Caki2 (cell line): ENCODE results near the gene KCNN3. TPM values are rescaled to one million over a fixed set of nuclear protein-coding genes. Genes with fewer than 3 reads are reported as not detected.

Experiments
- DNase-seq: peaks from one replicate; pipeline ENCODE4 v3.0.0-alpha.2; 2015; ENCODE audit warnings: low read depth
- in situ Hi-C: cut with HindIII; loops from 2 replicates; pipeline ENCODE4 v1.10.0; 2016; ENCODE audit warnings: low sequenced_read_pairs, low pct_unique_long_range_greater_than_20kb, mixed read lengths
- total RNA-seq: library from RNA; depleted of rRNA; stranded (reverse); fragments of >200 nt; shearing (Covaris generic); gene quantifications from 2 replicates; pipeline ENCODE4 v1.2.3, GENCODE V29; 2014; ENCODE audit warnings: low replicate concordance

The KCNN3 gene
- total RNA-seq, 1 experiment from 2014 or later, result not detected

DNA sequence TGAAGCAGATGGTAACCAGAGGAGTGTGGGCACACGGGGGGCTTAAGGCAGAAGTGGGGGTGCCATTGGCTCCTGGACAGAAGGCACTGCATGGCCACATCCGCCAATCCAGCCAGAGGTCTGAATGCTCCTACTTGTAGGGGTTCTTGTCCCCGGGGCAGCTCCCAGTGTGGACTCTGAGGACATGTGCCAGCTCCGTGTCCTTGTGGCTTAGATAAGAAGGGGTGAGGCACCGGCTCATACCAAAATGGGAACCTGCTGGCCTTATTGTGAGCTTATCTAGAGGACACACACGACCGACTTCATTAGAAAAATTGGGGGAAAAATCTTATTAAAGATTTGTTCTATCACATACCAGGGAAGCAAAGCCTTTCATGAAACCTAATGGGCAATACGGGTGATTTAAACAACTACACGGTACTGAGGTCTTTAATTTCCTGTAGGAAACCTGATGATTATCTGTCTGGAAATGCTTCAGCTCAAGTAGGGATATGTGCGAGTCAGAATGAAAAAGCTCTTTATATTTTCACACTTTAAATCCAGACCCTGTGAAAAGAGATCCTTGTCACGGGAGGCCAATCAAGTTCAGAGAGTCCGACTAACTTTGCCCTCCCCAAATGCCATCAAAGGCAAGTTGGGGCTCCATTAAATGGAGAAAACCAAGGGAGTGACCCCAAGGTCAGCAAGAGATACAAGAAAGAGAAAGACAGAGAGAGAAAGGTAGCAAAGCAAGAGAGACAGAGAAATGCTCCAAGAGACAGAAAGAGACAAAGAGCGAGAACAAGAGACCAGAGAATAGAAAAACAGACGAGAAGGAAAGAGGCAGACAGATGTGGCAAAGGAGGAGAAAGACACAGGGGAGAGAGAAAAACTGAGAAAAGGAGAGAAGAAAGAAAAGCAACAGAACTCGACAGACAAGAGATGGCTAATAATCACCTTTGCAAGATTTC, 14.1 kb upstream of the KCNN3 start:
- in situ Hi-C loops, result no loop called here
- no peak for DNase-seq

DNA sequence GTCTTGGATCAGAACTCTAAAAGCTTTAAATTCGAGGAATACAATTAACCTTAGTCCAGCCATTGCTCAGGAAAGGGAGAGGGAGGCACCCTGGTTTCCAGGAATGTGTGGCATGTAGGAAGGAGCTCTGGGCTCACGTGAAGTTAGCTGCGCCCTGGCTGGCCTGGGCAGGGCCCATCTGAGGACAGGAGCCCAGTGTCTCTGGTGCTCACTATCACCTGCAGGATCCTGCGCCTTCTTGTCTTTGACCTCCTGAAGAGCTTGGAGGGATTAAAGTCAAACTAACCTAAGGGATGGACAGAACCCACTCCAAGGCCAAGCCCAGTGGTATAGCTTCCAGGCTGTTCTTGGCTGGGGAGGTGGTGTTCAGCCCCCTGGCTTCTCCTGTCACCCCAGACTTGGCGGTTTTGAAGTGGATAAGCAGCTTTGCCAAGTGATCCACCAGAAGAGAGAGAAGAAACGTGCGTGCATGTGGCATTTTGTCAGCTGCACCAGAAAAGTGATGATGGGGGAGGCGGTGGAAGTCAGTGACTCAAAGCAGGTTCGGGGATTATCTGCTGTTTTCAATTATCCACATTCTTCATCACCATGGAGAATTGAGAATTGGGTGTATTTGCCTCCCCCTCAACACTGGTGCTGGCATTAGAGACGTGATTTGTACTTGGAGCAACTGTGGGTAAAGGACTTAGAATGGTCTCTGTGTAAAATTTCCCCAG, 11.9 kb upstream of the KCNN3 start:
- in situ Hi-C loops, result no loop called here

DNA sequence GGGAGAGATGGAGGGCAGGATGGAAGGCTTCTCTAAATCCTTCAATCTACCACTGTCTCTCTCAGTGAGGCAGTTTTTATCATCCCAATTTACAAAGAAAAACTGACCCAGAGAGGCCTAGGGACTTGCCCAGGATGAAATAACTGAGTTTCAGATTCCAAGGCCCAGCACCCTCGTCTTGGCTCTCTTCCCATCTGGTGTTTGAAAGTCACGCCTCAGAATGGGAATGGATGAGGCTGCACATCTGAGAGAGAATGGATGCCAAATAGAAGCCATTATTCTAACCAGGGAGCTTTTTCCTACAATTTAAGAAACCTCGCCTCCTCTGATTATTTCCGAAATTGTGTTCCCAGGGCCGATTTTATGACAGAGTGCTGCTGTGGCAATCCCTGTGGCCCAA, 10.6 kb upstream of the KCNN3 start:
- in situ Hi-C loops, result no loop called here
- no peak for DNase-seq

More for the DNA sequence above, 11.9 kb upstream of the KCNN3 start:
- DNase-seq, result no peak

DNA sequence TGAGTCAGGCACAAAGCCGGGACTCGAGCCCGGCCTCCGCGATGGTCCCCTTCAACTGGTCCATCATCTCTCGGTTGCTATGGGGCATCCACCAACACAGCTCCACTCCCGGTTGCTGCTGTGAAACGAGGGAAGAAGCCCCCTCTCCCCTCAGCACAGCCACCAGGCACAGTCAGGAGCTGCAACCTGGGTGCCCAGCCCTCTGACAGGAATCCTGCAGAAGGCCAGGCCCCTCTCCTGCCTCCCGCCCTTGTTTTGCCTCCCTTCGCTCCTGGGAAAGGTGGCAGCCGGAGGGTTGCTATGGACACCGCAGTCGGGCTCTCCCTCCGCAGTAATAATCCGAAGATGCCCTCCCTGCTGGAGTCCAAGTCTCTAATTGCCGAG, 8.9 kb upstream of the KCNN3 start:
- DNase-seq, result no peak
- in situ Hi-C loops, result no loop called here

DNA sequence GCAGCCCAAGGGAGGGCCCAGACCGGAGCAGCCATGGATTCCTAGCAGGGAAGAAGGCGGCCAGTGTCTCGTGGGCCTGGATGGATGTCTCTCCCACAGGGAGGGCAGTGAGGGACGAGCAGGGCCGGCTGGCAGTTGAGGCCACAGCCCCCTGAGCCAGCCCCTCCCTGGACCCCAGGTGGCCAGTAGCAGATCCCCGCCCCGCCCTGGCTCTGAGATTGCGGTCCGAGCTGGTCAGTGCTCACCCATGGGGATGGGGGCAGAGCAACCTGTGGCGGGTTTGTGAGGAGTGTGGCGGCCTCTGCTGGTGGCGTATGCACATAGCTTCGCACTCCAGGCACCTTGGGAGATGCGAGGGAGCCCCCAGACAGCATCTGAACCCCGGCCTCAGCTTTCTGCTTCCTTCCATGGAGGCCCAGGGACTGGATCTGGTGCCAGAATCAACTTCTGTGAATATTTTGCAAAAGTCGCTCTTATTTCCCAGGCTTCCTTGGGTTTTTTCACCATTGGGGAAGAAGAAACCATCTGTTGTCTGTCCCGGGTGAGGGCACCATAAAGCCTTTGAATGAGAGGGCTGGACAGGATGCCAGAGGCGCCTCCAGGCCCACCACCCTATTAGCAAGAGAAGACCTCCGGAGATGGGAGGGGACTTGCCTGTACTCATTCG, 8.4 kb upstream of the KCNN3 start:
- DNase-seq, result peak; percentile 58

DNA sequence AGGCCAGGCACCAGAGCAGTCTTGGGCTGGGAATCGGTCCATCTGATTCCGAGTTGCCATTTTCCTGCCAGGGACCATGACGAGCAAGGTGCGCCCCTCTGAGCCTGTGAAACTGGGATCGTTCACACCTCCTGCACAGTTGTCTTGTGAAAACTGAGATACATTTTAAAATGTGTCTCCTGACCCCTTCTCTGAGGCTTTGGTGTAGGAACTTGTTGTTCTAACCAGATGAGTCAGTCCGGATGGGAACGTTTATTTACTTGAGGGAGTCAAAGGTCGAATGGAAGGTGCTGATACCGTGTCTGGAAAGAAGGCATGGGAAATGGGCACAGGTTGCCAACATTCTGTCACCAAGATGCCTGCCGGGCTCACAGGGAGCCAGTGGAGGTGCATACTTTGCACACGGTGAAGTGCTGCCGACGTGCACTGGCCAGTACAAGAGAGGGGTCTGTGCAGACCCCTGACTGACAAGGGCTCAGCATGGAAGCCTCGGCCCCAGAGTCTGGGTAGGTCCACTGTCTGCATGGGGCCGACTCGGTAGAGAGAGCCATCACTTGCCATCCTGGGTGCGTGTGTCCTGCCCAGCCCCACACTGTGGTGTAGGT, 7.4 kb upstream of the KCNN3 start:
- in situ Hi-C loops, result no loop called here
- DNase-seq, result peak; percentile 59

More for the DNA sequence above, 8.4 kb upstream of the KCNN3 start:
- in situ Hi-C loops, result no loop called here

DNA sequence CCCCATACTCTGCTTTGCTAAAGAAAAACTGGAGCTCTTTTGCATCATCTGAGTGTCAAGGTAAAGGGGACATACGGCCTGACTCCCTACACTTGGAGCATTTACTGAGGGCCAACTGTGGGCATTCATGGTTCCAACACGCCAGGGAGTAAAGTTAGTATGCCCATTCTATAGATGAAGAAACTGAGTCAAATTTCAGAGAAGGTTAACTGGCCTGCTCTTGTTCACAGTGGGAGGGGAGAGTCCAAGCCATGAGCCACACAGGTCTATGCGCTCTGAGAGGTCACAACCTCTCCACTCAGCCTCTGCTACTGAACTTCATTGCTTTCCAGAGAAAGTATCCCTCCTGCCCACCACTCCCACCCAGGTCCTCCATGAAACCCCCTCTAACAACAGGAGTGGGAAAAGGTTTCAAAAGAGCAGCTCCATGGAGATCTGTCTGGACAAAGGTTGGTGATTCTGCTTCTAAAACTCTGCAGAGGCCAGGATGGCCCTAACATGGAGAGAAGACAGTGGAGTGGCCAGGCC, 6.8 kb upstream of the KCNN3 start:
- in situ Hi-C loops, result no loop called here
- DNase-seq, result no peak

DNA sequence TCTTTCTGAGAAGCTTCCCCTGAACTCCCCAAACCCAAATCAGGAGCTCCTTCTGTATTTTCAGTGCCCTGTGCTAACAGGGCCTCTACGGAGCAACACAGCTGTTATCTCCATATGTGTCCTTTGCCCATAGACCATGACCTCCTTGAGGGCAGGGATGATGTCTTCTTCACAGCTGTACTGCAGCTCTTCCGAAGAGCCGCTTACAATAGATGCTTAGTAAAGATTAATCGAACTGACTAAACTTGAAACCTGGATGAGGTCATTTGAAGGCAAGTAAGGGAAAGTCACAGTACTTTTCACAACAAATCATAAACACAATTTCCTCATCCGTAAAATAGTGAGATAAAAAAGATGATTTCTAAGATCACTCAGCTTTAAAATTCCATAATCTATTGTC, 4.4 kb upstream of the KCNN3 start:
- in situ Hi-C loops, result no loop called here
- peak; percentile 21 for DNase-seq

DNA sequence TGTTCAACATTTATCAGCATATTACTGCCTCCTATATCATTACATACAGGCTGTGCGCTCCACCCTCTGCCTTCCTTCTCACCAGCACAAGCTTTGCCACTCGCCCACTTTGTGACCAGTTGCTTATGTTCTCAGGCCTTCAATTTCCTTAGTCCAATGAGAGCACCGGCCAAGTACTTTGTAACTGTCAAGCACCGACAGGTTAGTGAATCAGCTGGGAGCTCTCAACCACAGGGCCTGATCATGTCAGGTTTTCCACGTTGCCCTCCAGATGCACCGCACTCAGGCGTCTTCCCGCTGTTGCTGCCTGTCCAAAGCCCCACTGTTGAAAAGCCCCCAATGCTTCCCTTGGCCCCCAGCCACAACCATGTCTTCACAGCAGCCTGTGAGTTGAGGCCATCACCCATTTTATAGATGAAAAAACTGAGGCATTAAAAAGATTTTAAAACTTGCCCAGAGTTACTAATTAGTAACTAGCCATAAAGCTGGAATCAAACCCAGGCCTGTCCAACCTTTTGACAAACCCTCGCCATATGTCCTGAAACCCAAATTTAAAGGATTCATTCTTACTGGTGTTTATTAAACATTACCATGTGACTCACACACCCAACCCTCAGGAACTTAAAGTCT, 3.4 kb upstream of the KCNN3 start:
- no peak for DNase-seq
- in situ Hi-C loops, result no loop called here

DNA sequence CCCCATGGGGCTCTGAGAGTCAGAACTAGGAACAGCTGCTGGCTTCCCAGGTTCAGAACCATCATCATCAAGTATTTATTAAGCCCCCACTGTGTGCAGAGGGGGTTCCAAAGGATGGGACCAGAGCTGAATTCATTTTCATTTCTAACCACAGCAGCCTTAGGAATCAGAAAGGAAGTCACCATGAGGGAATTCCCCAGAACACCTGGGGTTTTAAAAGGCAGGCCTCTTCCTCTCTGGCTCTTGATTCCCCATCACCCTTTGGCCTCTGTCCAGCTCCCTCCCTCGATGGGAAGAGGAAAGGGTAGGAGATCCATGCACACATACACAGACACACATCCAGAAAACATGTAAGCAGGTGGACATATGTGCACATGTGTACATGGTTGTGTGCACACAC, 1.3 kb upstream of the KCNN3 start:
- in situ Hi-C loops, result no loop called here
- no peak for DNase-seq

DNA sequence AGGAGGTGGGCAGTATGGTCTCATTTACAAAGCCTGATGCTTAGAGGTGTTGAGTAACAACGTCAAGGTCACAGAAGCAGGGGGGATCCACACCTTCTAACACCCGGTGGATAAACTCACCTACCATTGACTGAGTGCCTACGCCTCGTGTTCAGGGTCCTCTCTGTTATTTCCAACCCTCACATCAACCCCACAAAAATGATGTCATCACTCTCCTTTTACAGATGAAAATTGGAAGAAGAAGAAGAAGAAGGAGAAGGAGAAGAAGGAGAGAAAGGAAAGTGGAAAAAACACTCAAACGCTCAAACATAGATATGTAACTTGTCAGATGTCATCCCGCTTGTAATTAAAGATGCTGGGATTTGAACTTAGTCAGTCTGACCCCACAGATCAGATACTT, 653 bp upstream of the KCNN3 start:
- DNase-seq, result no peak
- in situ Hi-C loops, result no loop called here

DNA sequence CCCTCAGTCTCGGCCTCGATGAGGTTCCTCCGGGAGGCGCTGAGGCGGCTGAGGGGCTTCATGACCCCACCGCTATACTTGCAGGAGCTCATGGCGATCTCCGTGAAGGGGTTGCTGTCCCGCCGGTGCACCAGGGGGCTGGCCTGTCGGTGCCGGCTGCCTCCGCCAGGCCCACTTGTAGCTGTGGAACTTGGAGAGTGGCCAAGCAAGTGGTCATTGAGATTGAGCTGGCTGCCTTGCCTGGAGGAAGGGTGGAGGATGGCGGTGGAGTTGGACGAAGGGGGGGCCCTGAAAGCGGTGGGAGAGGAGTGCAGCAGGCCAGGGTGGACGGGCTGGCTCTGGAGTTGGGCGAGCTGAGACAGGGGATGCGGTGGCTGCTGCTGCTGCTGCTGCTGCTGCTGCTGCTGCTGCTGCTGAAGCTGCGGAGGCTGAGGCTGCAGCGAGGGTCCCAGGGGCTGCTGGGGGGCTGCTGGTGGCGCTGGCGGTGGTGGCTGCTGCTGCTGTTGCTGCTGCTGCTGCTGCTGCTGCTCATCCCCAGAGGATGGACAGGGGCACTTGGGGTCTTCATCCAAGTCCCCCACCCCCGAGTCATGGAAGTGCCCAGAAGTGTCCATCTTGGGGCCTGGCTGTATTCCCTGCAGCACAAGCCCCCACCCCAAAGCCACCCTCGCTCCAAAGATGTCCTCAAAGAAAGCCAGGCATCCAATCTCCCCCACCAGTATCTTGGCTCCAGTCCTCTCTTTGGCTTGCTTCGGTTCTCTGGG, 548 bp downstream of the KCNN3 start:
- in situ Hi-C loops, result no loop called here
- DNase-seq, result no peak

DNA sequence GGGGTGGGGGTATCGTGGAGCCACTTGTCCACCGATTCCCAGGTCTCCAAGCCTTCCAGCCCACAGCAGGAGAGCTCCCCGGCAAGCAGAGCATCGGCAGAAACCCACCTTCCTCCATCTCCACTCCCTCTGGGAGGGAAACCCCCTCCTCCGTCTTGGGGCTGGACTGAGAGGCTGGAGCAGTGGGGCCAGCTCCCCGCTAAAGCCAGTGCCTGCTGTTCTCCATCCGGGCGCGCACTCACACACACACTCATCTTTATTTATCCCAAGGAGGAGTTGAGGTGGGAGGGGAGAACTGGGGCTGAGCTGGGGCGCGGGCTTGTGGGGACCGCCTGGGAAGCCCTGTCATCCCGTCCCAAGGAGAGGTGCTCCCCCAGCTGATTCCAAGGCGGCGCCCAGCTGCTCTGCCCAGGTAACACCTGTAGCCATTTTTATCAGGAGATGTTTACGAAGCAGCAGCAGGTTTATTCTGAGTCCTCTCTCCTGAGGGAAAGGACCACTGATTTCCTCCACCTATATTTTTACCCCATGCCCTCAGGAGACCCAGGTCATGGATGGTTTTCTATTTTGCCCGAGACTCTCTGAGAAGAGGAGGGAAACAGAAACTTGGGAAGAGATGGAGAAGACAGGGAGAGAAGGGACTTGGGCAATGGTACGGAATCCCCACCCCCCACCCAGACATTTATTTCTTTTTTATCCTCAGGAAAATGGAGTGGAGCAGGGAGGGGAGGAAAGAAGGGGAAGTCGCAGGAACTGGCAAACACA, 2.1 kb downstream of the KCNN3 start:
- no peak for DNase-seq
- in situ Hi-C loops, result no loop called here

DNA sequence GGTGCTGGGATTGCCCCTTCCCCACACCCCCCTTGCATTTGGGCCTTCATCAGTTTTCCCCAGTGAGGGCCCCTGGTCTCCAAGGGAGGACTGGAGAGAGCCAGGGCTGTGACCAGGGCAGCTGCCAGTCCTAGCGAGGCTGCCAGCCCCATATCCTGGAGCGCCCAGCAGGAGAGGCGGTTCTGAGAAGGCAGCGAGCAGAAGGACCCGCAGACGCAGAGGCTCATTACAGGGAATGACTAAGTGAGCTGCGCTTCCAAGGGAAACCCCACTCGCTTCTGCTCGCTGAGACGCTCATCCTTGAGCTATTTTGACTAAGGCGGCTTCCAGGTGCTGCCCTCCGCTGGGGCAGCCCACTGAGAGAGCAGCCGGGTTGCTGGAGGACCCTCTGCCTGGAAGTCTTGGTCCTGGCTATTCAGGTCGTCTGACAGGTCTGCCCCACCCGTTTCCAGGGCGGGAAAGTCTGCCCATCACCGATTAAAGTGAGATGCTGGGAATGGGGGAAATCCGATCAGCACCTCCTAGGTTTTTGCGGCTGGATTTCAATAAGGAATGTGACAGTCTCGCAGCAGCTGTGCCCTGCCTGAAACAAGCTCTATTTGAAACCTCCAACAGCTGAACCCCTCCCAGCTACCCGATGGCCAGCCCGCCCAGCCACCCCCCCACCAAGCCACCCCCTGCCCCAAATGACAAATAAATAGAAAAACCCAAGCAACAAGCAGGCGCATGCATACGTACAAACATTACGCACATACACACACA, 2.8 kb downstream of the KCNN3 start:
- in situ Hi-C loops, result no loop called here
- no peak for DNase-seq

DNA sequence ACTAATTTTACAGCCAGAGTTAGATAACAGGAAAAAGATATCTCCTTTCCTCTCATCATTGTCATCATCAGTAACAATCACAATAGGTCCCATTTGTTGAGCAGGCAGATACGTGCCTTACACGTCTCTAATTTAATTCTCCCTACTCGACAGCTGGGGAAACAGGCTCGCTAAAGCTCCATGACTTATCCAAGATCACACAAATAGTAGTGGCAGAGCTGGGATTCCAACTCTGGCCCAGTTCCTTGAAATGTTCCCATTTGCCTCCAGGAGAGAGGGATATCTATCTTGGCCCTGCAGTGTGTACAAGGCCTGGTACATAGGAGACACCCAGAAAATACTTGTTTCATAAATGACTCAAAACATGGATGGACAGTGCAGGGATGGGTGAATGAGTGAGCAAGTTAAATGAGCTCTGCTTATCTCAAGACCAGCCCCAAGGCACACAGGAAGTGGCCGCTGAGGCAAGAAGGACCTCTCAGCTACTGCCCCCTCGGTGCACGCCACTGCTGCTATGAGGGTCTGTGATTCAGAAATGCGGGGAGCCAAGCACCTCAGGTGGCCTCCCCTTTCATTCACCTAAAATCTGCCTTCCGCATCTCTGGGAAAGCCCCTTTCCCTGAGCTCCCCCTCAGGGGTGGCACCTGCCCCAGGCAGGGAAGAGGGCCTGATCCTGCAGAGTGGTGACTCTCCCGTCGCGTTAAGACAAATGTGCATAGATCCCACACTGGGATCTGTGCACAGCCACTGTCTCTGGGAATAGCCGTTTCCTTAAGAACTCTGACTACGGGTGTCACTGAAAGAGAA, 3.6 kb downstream of the KCNN3 start:
- in situ Hi-C loops, result no loop called here
- DNase-seq, result no peak
